SK-N-SH treated with all-trans-retinoic acid at 6 μM for 48 hours (cell line): ENCODE results near the gene FERMT2.
"Not testable (repeated sequence)": the region's sequence is repeated elsewhere in the genome, so short reads cannot be mapped to it uniquely, and the experiment has no call there.

Experiments
- ATAC-seq: fragments of 200-7000 bp; cut with Tn5 transposase; 3 replicates; pipeline ENCODE4 v1.9.1; 2020; ENCODE audit warnings: mild to moderate bottlenecking, moderate library complexity
- ARNTL ChIP-seq: fragments of 450-650 bp; formaldehyde crosslinking; IDR thresholded peaks from 2 replicates; pipeline ENCODE4 v1.5.0; 2020; ENCODE audit warnings: low read depth, mild to moderate bottlenecking, moderate library complexity, borderline replicate concordance
- BACH2 ChIP-seq: fragments of 250-450 bp; sonication (Bioruptor Pico); IDR thresholded peaks from 2 replicates; pipeline ENCODE4 v1.9.0; 2021; ENCODE audit warnings: mild to moderate bottlenecking, borderline replicate concordance
- CSDC2 ChIP-seq: fragments of 250-450 bp; sonication (Bioruptor Pico); IDR thresholded peaks from 2 replicates; pipeline ENCODE4 v1.5.0; 2020; ENCODE audit warnings: mild to moderate bottlenecking, moderate library complexity
- CSRNP3 ChIP-seq: fragments of 250-450 bp; sonication (Bioruptor Pico); IDR thresholded peaks from 2 replicates; pipeline ENCODE4 v1.5.1; 2021; ENCODE audit warnings: mild to moderate bottlenecking, moderate library complexity
- GLIS3 ChIP-seq: fragments of 250-450 bp; sonication (Bioruptor Pico); IDR thresholded peaks from 2 replicates; pipeline ENCODE4 v1.5.0; 2020; ENCODE audit warnings: mild to moderate bottlenecking, moderate library complexity
- ISL1 ChIP-seq: fragments of 250-450 bp; sonication (Bioruptor Pico); IDR thresholded peaks from 2 replicates; pipeline ENCODE4 v2.1.2; 2022; ENCODE audit warnings: mild to moderate bottlenecking, moderate library complexity
- PATZ1 ChIP-seq: fragments of 250-450 bp; sonication (Bioruptor Pico); IDR thresholded peaks from 2 replicates; pipeline ENCODE4 v1.8.0; 2020; ENCODE audit warnings: mild to moderate bottlenecking, moderate library complexity, borderline replicate concordance
- POU6F1 ChIP-seq: fragments of 250-450 bp; sonication (Bioruptor Pico); IDR thresholded peaks from 2 replicates; pipeline ENCODE4 v1.8.0; 2021; ENCODE audit warnings: low read depth, mild to moderate bottlenecking, moderate library complexity, borderline replicate concordance
- RARB ChIP-seq: fragments of 250-450 bp; sonication (Bioruptor Pico); IDR thresholded peaks from 2 replicates; pipeline ENCODE4 v1.8.0; 2021; ENCODE audit warnings: mild to moderate bottlenecking, moderate library complexity
- SNAI2 ChIP-seq: fragments of 250-450 bp; sonication (Bioruptor Pico); IDR thresholded peaks from 2 replicates; pipeline ENCODE4 v1.5.0; 2020; ENCODE audit warnings: mild to moderate bottlenecking, moderate library complexity
- TCF4 ChIP-seq: fragments of 250-450 bp; sonication (Bioruptor Pico); IDR thresholded peaks from 2 replicates; pipeline ENCODE4 v1.8.0; 2021; ENCODE audit warnings: mild to moderate bottlenecking, moderate library complexity, borderline replicate concordance
- TOX ChIP-seq: fragments of 250-450 bp; sonication (Bioruptor Pico); IDR thresholded peaks from 2 replicates; pipeline ENCODE4 v1.8.0; 2021; ENCODE audit warnings: mild to moderate bottlenecking, moderate library complexity, borderline replicate concordance
- ZFP3 ChIP-seq: fragments of 250-450 bp; sonication (Bioruptor Pico); IDR thresholded peaks from 2 replicates; pipeline ENCODE4 v1.5.0; 2020; ENCODE audit warnings: mild to moderate bottlenecking, moderate library complexity
- ZFP30 ChIP-seq: fragments of 450-650 bp; formaldehyde crosslinking; IDR thresholded peaks from 2 replicates; pipeline ENCODE4 v1.5.0; 2022; ENCODE audit warnings: mild to moderate bottlenecking, moderate library complexity
- ZNF565 ChIP-seq: fragments of 450-650 bp; formaldehyde crosslinking; conservative IDR thresholded peaks from 2 replicates; pipeline ENCODE4 v1.5.0; 2020; ENCODE audit warnings: low read depth, mild to moderate bottlenecking, moderate library complexity
- ZNF70 ChIP-seq: fragments of 450-650 bp; formaldehyde crosslinking; IDR thresholded peaks from 2 replicates; pipeline ENCODE4 v1.5.0; 2020; ENCODE audit warnings: mild to moderate bottlenecking, moderate library complexity

FERMT2 gene

GRCh38 chr14:52873694-52874093 is 77.2 kb downstream of the FERMT2 start:
- ATAC-seq, result no peak
- no peak for TF ChIP-seq PATZ1 (CRISPR knock-in tag)
- TF ChIP-seq TCF4 (CRISPR knock-in tag), result no peak
- TF ChIP-seq ZNF565 (CRISPR knock-in tag), result no peak
- TF ChIP-seq BACH2 (CRISPR knock-in tag), result no peak
- no peak for TF ChIP-seq TOX (CRISPR knock-in tag)

GRCh38 chr14:52873065-52873464 is 77.8 kb downstream of the FERMT2 start:
- TF ChIP-seq GLIS3 (CRISPR knock-in tag) (no peak), TCF4 (CRISPR knock-in tag) (no peak), ISL1 (CRISPR knock-in tag) (no peak)
- TF ChIP-seq, all 23 proteins: peak for 0
- no peak for ATAC-seq

GRCh38 chr14:52871606-52872005 is 79.2 kb downstream of the FERMT2 start:
- no peak; the same call in 2 of the 3 replicates for ATAC-seq
- no peak for TF ChIP-seq TCF4 (CRISPR knock-in tag)
- TF ChIP-seq CSRNP3 (CRISPR knock-in tag), result no peak
- TF ChIP-seq ZFP30 (CRISPR knock-in tag), result no peak
- TF ChIP-seq ISL1 (CRISPR knock-in tag), result no peak
- TF ChIP-seq TOX (CRISPR knock-in tag), result no peak
- TF ChIP-seq ZNF70 (CRISPR knock-in tag), result no peak
- TF ChIP-seq SNAI2, result no peak
- TF ChIP-seq ZFP3 (CRISPR knock-in tag), result no peak
- no peak for TF ChIP-seq POU6F1
- TF ChIP-seq ARNTL (CRISPR knock-in tag), result no peak
- no peak for TF ChIP-seq CSDC2

GRCh38 chr14:52868911-52869618 is 81.8 kb downstream of the FERMT2 start:
- no peak for TF ChIP-seq GLIS3 (CRISPR knock-in tag)
- ATAC-seq, result no peak

GRCh38 chr14:52864893-52865292 is 86.0 kb downstream of the FERMT2 start:
- not testable (repeated sequence) for ATAC-seq

GRCh38 chr14:52863334-52863700 is 87.5 kb downstream of the FERMT2 start:
- ATAC-seq, result no peak
- TF ChIP-seq POU6F1 (no peak), CSRNP3 (CRISPR knock-in tag) (no peak), ZFP30 (CRISPR knock-in tag) (no peak), BACH2 (CRISPR knock-in tag) (no peak), ZFP3 (CRISPR knock-in tag) (no peak), TCF4 (CRISPR knock-in tag) (no peak), RARB (no peak), TOX (CRISPR knock-in tag) (no peak), ISL1 (CRISPR knock-in tag) (no peak), ZNF565 (CRISPR knock-in tag) (no peak)
- TF ChIP-seq, all 23 proteins: peak for 0
